GM12892 (cell line): ENCODE measurements around the gene WDR6.

ENCODE experiments used
- POLR2A ChIP-seq: IDR thresholded peaks from 2 replicates; pipeline ENCODE4 v1.6.1; 2011; ENCODE audit warnings: low read depth, low read length, control low read depth
- TAF1 ChIP-seq: IDR thresholded peaks from 2 replicates; pipeline ENCODE4 v1.6.1; 2011; ENCODE audit warnings: low read depth, mild to moderate bottlenecking, control low read depth, low read length, borderline replicate concordance

GRCh38 chr3:48982016-48982415, 25.2 kb upstream of the WDR6 start:
- no peak for TF ChIP-seq TAF1
- no peak for TF ChIP-seq POLR2A
